ENCODE measurements around the gene PPP2R3C. TPM values are rescaled to one million over a fixed set of nuclear protein-coding genes. Genes with fewer than 3 reads are reported as not detected.
A peak's percentile ranks its signal among the peaks of the same experiment; 100 is the strongest.

The PPP2R3C gene
- total and polyA plus RNA-seq, 2 of the 13 experiments (the other 11 are each of a cell fraction or from before 2014, with no cell fraction given): 63.4 to 102 TPM

DNA sequence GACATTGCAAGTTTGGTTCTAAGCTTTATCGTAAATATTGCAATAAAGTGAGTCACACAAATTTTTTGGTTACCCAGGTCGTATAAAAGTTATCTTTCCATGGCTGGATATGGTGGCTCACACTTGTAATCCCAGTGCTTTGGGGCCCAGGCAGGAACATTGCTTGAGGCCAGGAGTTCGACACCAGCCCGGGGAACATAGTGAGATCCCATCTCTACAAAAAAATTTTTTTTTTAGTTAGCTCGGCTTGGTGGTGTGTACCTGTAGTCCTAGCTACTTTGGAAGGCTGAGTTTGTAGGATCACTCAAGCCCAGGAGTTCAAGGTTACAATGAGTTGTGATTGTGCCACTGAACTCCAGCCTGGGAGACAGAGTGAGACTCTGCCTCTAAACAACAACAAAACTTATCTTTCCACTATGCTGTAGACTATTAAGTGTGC lies 24.9 kb upstream of the PPP2R3C start (continued):
- TF ChIP-seq, protein P1, sequence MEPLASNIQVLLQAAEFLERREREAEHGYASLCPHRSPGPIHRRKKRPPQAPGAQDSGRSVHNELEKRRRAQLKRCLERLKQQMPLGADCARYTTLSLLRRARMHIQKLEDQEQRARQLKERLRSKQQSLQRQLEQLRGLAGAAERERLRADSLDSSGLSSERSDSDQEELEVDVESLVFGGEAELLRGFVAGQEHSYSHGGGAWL (CRISPR knock-in tag; IDR thresholded peaks at IDR 0.05): no peak
- no peak for TF ChIP-seq SATB2 (CRISPR knock-in tag; IDR thresholded peaks at IDR 0.05)
- TF ChIP-seq ZNF253 (CRISPR knock-in tag; IDR thresholded peaks at IDR 0.05; ENCODE audit: borderline replicate concordance): no peak
- no peak for TF ChIP-seq SRSF9 (IDR thresholded peaks at IDR 0.05; ENCODE audit: borderline replicate concordance, insufficient read depth, low read depth, low read length, poor library complexity, severe bottlenecking)
- no peak for TF ChIP-seq TBP (CRISPR knock-in tag; IDR thresholded peaks at IDR 0.05)
- TF ChIP-seq ZC3H4 (CRISPR knock-in tag; IDR thresholded peaks at IDR 0.05; ENCODE audit: borderline replicate concordance): no peak
- TF ChIP-seq, protein P2, sequence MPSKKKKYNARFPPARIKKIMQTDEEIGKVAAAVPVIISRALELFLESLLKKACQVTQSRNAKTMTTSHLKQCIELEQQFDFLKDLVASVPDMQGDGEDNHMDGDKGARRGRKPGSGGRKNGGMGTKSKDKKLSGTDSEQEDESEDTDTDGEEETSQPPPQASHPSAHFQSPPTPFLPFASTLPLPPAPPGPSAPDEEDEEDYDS (CRISPR knock-in tag; IDR thresholded peaks at IDR 0.05): 0 out of 2 replicates have a peak, but pooled peaks have one; percentile 9
- TF ChIP-seq PHF8 (CRISPR knock-in tag; IDR thresholded peaks at IDR 0.05): no peak
- peak; percentile 29; the same call in 1 of the 2 replicates for TF ChIP-seq MIXL1 (CRISPR knock-in tag; IDR thresholded peaks at IDR 0.05)
- 0 out of 2 replicates have a peak, but pooled peaks have one; percentile 33 for TF ChIP-seq GLI4 (CRISPR knock-in tag; IDR thresholded peaks at IDR 0.05; ENCODE audit: borderline replicate concordance)
- no peak for TF ChIP-seq DNMT1 (CRISPR knock-in tag; IDR thresholded peaks at IDR 0.05)
- TF ChIP-seq, protein P3, sequence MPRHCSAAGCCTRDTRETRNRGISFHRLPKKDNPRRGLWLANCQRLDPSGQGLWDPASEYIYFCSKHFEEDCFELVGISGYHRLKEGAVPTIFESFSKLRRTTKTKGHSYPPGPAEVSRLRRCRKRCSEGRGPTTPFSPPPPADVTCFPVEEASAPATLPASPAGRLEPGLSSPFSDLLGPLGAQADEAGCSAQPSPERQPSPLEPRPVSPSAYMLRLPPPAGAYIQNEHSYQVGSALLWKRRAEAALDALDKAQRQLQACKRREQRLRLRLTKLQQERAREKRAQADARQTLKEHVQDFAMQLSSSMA (CRISPR knock-in tag; IDR thresholded peaks at IDR 0.05): no peak
- TF ChIP-seq ZNF274 (CRISPR knock-in tag; IDR thresholded peaks at IDR 0.05): peak; percentile 53; the same call in 1 of the 2 replicates
- TF ChIP-seq ATAD3A (CRISPR knock-in tag; IDR thresholded peaks at IDR 0.05): no peak
- no peak for TF ChIP-seq ZSCAN31 (CRISPR knock-in tag; IDR thresholded peaks at IDR 0.05; ENCODE audit: low read depth)
- TF ChIP-seq ZNF543 (CRISPR knock-in tag; IDR thresholded peaks at IDR 0.05): 0 out of 2 replicates have a peak, but pooled peaks have one; percentile 41
- no peak for TF ChIP-seq ZIK1 (CRISPR knock-in tag; IDR thresholded peaks at IDR 0.05; ENCODE audit: borderline replicate concordance, low read depth)
- no peak for TF ChIP-seq TCF7L2 (IDR thresholded peaks at IDR 0.05; ENCODE audit: low read depth, low read length)
- no peak for TF ChIP-seq REL (CRISPR knock-in tag; conservative IDR thresholded peaks at IDR 0.05)
- TF ChIP-seq, protein P4, sequence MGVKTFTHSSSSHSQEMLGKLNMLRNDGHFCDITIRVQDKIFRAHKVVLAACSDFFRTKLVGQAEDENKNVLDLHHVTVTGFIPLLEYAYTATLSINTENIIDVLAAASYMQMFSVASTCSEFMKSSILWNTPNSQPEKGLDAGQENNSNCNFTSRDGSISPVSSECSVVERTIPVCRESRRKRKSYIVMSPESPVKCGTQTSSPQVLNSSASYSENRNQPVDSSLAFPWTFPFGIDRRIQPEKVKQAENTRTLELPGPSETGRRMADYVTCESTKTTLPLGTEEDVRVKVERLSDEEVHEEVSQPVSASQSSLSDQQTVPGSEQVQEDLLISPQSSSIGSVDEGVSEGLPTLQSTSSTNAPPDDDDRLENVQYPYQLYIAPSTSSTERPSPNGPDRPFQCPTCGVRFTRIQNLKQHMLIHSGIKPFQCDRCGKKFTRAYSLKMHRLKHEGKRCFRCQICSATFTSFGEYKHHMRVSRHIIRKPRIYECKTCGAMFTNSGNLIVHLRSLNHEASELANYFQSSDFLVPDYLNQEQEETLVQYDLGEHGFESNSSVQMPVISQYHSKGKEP (CRISPR knock-in tag; IDR thresholded peaks at IDR 0.05): no peak
- no peak for TF ChIP-seq TAF1 (CRISPR knock-in tag; IDR thresholded peaks at IDR 0.05)
- TF ChIP-seq HNRNPL (IDR thresholded peaks at IDR 0.05; ENCODE audit: low read depth, low read length): no peak
- TF ChIP-seq GATAD2A (CRISPR knock-in tag; IDR thresholded peaks at IDR 0.05): peak; percentile 64
- TF ChIP-seq, protein P5, sequence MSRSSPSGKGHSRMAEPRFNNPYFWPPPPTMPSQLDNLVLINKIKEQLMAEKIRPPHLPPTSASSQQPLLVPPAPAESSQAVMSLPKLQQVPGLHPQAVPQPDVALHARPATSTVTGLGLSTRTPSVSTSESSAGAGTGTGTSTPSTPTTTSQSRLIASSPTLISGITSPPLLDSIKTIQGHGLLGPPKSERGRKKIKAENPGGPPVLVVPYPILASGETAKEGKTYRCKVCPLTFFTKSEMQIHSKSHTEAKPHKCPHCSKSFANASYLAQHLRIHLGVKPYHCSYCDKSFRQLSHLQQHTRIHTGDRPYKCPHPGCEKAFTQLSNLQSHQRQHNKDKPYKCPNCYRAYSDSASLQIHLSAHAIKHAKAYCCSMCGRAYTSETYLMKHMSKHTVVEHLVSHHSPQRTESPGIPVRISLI (CRISPR knock-in tag; IDR thresholded peaks at IDR 0.05; ENCODE audit: borderline replicate concordance): peak; percentile 87
- TF ChIP-seq ESRRA (CRISPR knock-in tag; IDR thresholded peaks at IDR 0.05; ENCODE audit: low read depth): no peak
- TF ChIP-seq, protein P6, sequence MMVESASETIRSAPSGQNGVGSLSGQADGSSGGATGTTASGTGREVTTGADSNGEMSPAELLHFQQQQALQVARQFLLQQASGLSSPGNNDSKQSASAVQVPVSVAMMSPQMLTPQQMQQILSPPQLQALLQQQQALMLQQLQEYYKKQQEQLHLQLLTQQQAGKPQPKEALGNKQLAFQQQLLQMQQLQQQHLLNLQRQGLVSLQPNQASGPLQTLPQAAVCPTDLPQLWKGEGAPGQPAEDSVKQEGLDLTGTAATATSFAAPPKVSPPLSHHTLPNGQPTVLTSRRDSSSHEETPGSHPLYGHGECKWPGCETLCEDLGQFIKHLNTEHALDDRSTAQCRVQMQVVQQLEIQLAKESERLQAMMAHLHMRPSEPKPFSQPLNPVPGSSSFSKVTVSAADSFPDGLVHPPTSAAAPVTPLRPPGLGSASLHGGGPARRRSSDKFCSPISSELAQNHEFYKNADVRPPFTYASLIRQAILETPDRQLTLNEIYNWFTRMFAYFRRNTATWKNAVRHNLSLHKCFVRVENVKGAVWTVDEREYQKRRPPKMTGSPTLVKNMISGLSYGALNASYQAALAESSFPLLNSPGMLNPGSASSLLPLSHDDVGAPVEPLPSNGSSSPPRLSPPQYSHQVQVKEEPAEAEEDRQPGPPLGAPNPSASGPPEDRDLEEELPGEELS (CRISPR knock-in tag; IDR thresholded peaks at IDR 0.05): 0 out of 2 replicates have a peak, but pooled peaks have one; percentile 12
